Measurements from ENCODE around the gene MYRIP.

GRCh38 chr3:39989746-39990145, 180.3 kb downstream of the MYRIP start:
- no peak for TF ChIP-seq ATF3 (IDR thresholded peaks at IDR 0.05)
- TF ChIP-seq CTCF (IDR thresholded peaks at IDR 0.05; ENCODE audit: low read depth, low read length, missing input control) = no peak
- TF ChIP-seq TAF1 (conservative IDR thresholded peaks at IDR 0.05) = no peak
- no peak for TF ChIP-seq YY1 (IDR thresholded peaks at IDR 0.05)
- TF ChIP-seq SP1 (IDR thresholded peaks at IDR 0.05) = no peak
- TF ChIP-seq MAX (IDR thresholded peaks at IDR 0.05) = no peak
- no peak for TF ChIP-seq FOXA1 (IDR thresholded peaks at IDR 0.05)
- no peak for TF ChIP-seq REST (IDR thresholded peaks at IDR 0.05)

Data from liver (tissue), 3 donors.